Measurements from ENCODE around the gene PRKCB. TPM values are rescaled to one million over a fixed set of nuclear protein-coding genes. Genes with fewer than 3 reads are reported as not detected.

Gene PRKCB
- total RNA-seq, 4 donors from 2014 or later: 0.51 to 1.3 (median 1.1) TPM

DNA sequence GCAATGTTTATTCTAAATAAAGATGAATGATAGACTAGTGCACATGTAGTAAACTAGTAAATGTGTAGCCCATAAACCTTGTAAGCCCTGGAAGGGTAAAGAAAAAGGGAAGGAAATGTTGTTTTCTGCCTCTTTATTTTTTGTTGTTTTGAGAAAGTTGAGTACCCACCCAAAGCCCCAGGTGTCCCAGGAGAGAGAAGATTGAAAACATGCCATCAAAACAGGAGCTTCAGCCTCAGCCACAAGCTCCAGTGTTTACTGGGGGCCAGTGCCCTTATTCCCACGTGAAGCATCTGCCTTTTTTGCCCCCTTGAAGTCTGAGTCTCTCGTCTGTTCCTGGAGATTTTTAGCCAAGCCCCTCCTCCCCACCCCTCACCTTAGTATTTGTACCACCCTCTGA, 121.5 kb downstream of the PRKCB start:
- in situ Hi-C loops (cut with MboI; ENCODE audit: low sequenced_read_pairs in 4 of 4): no loop called here
- H3K36me3 ChIP-seq: no peaks in the 10 kb centered on the region
- no peaks in the 10 kb centered on the region for H3K9me3 ChIP-seq
- DNase-seq: no peak
- no peak for ATAC-seq
- intact Hi-C loops (cut with DNase I; ENCODE audit: low total_unique reads): no loop called here
- TF ChIP-seq, protein P1, sequence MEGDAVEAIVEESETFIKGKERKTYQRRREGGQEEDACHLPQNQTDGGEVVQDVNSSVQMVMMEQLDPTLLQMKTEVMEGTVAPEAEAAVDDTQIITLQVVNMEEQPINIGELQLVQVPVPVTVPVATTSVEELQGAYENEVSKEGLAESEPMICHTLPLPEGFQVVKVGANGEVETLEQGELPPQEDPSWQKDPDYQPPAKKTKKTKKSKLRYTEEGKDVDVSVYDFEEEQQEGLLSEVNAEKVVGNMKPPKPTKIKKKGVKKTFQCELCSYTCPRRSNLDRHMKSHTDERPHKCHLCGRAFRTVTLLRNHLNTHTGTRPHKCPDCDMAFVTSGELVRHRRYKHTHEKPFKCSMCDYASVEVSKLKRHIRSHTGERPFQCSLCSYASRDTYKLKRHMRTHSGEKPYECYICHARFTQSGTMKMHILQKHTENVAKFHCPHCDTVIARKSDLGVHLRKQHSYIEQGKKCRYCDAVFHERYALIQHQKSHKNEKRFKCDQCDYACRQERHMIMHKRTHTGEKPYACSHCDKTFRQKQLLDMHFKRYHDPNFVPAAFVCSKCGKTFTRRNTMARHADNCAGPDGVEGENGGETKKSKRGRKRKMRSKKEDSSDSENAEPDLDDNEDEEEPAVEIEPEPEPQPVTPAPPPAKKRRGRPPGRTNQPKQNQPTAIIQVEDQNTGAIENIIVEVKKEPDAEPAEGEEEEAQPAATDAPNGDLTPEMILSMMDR (IDR thresholded peaks at IDR 0.05 in 4 of 5, conservative IDR thresholded peaks at IDR 0.05 in 1 of 5): no peak
- TF ChIP-seq POLR2A (IDR thresholded peaks at IDR 0.05): no peak
- H3K4me3 ChIP-seq: no peak overlapping the region
- H3K27ac ChIP-seq: no peak overlapping the region
- H3K4me1 ChIP-seq: no peaks in the 10 kb centered on the region
- no peaks in the 10 kb centered on the region for H3K27me3 ChIP-seq

DNA sequence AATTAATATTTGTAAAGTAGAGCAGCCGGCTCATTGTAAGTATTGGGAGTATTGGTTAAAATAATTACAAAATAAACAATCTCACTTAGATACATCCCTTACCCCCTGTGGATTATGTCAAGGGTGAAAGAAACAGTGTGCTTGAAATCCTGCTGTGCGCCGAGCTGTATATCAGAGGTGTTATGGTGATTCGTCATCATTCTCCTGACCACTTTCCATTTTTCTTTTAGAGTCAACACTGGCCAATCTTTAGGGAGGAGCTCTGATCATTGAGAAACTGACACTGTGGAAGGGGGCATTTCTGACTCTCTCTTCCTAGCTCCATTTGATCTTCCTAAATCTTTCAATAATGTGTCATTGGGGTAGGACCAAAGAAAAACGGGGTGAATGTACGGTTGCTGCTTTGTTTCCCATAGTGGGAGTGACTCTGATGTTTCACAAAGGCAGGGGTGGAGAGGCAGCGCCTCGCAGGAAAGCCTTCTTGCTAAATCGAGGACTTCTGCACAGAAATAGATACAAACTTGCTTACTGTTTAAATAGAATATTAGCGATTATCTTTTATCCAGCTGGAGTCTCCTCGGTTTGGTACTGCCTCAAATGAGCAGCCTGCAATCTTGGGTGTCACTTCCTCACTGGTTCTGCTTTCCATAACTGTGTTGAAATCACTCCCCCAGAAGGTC, 123.4 kb downstream of the PRKCB start:
- intact Hi-C loops (cut with DNase I; ENCODE audit: low total_unique reads): no loop called here
- H3K27ac ChIP-seq: no peak overlapping the region
- no peaks in the 10 kb centered on the region for H3K9me3 ChIP-seq
- no peaks in the 10 kb centered on the region for H3K4me1 ChIP-seq
- DNase-seq: no peak
- no peaks in the 10 kb centered on the region for H3K27me3 ChIP-seq
- no peaks in the 10 kb centered on the region for H3K36me3 ChIP-seq
- no peak overlapping the region for H3K4me3 ChIP-seq
- TF ChIP-seq POLR2A (IDR thresholded peaks at IDR 0.05): no peak
- TF ChIP-seq, protein P1 (IDR thresholded peaks at IDR 0.05 in 4 of 5, conservative IDR thresholded peaks at IDR 0.05 in 1 of 5): no peak
- in situ Hi-C loops (cut with MboI; ENCODE audit: low sequenced_read_pairs in 4 of 4): no loop called here
- no peak for ATAC-seq

DNA sequence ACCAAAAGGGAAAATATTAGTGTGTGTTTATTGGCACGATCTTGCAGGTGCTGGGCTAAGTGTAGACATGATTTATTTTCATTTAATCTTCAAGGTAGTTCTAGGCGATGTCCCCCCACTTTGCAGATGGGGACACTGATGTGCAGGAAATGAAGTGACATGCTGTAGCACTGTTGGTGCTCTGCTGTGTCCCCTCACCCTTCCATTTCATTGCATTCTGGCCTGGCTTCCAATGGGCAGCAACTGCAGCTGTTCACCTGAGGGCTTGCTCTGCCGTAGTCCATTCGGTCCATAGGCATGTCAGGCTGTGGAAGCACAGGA, 123.9 kb downstream of the PRKCB start:
- DNase-seq: no peak
- Histone ChIP-seq H3K27ac (no peak overlapping the region), H3K27me3 (no peaks in the 10 kb centered on the region), H3K4me1 (no peaks in the 10 kb centered on the region), H3K36me3 (no peaks in the 10 kb centered on the region), H3K9me3 (no peaks in the 10 kb centered on the region), H3K4me3 (no peak overlapping the region)
- no peak for ATAC-seq
- intact Hi-C loops (cut with DNase I; ENCODE audit: low total_unique reads): no loop called here
- TF ChIP-seq, protein P1 (IDR thresholded peaks at IDR 0.05 in 4 of 5, conservative IDR thresholded peaks at IDR 0.05 in 1 of 5): no peak
- no peak for TF ChIP-seq POLR2A (IDR thresholded peaks at IDR 0.05)
- in situ Hi-C loops (cut with MboI; ENCODE audit: low sequenced_read_pairs in 4 of 4): no loop called here

DNA sequence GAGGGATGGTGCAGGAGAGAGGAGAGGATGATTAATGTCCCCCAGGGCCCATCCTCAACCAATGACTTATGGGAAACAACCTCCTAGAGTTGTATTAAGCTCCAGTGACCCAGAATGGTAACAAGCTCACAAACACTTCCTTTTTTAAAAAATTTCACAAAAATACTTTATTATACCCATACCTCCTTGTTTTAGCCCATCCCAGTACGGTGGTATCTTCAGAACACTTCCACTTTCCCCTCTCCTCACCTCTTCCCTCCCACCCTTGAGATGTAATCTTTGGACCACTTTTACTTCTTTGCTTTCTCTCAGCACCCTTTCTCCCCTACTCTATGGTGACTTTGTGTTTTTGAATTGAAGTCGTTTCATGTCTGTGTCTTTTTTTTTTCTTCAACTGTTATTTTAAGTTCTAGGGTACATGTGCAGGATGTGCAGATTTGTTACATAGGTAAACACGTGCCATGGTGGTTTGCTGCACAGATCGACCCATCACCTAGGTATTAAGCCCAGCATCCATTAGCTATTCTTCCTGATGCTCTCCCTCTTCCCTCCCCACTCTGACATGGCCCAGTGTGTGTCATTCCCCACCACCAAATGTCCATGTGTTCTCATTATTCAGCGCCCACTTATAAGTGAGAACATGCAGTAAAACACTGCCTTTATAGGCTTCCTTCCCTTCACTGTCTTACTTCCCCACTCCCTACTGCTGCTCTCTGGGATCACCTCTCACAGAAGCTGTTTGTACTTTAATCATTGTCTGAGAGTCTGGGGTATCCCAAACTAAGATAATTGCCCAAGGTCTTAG, 124.5 kb downstream of the PRKCB start:
- in situ Hi-C loops (cut with MboI; ENCODE audit: low sequenced_read_pairs in 4 of 4) (no loop called here), intact Hi-C loops (cut with DNase I; ENCODE audit: low total_unique reads) (no loop called here)
- DNase-seq: no peak
- H3K27me3 ChIP-seq: no peaks in the 10 kb centered on the region
- H3K4me3 ChIP-seq: no peak overlapping the region
- H3K27ac ChIP-seq: no peak overlapping the region
- no peak for ATAC-seq
- H3K36me3 ChIP-seq: no peaks in the 10 kb centered on the region
- no peaks in the 10 kb centered on the region for H3K9me3 ChIP-seq
- TF ChIP-seq, protein P1 (IDR thresholded peaks at IDR 0.05 in 4 of 5, conservative IDR thresholded peaks at IDR 0.05 in 1 of 5): no peak
- no peak for TF ChIP-seq POLR2A (IDR thresholded peaks at IDR 0.05)
- no peaks in the 10 kb centered on the region for H3K4me1 ChIP-seq

All from gastrocnemius medialis (tissue), 4 donors.